HG02970 (cell line): ENCODE data around the gene KCNK4.

Experiments used
- ATAC-seq: cut with Tn5 transposase; IDR thresholded peaks from one replicate; pipeline ENCODE4 v1.9.1; 2021; ENCODE audit warnings: mild to moderate bottlenecking, moderate library complexity, moderate number of reproducible peaks; ENCODE audit not compliant: unreplicated experiment, low FRiP score

Gene KCNK4

DNA sequence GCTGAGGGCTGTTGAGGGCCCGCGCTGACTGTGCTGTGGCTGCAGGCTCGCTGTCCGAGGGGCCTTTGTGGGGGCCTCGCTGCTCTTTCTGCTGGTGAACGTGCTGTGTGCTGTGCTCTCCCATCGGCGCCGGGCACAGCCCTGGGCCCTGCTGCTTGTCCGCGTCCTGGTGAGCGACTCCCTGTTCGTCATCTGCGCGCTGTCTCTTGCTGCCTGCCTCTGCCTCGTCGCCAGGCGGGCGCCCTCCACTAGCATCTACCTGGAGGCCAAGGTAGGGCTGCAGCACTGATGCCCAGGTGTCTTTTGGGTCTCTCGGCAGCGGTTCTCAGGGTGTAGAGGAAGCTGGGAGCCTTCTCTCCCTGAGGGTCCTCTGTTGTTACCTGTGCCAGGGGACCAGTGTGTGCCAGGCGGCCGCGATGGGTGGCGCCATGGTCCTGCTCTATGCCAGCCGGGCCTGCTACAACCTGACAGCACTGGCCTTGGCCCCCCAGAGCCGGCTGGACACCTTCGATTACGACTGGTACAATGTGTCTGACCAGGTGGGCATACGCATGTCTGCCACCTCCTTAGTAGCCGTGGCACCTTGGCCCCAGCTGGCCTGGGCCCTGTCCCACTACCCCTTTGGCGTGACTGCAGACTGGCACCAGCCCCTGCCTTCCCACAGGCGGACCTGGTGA is 3.3 kb upstream of the KCNK4 start:
- ATAC-seq, result no peak

DNA sequence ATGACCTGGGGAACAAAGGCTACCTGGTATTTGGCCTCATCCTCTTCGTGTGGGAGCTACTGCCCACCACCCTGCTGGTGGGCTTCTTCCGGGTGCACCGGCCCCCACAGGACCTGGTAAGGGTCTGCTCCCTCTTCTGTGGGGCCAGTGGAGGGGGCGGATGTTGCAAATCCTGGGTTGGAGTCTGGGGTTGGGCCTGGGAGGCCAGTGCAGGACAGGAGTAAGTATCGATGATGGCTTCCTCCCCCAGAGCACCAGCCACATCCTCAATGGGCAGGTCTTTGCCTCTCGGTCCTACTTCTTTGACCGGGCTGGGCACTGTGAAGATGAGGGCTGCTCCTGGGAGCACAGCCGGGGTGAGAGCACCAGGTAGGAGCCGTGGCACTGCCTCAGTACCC is 2.8 kb upstream of the KCNK4 start:
- ATAC-seq, result no peak

DNA sequence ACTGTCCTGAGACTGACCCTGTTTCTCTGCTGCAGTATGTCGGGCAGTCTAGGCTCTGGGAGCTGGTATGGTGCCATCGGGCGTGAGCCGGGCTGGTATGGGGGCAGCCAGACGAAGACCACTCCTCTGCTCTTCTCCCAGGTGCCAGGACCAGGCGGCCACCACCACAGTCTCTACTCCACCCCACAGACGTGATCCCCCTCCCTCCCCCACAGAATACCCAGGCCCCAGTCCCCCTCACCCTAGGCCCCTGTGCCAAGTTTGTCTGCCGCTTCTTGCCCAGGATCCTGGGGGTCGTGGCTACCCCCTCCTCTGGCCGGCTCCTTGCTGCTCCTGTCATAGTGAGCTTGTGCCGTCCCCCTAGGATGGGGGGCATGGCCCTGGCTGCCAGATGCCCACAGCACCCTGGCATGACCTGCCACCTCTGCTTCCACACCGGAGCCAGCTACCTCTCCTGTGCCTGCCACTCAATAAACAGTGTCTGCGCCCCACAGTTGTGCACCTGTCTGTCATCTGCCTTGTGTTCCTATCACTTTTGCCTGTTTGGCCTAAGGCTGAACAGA is 2.0 kb upstream of the KCNK4 start:
- ATAC-seq, result no peak

DNA sequence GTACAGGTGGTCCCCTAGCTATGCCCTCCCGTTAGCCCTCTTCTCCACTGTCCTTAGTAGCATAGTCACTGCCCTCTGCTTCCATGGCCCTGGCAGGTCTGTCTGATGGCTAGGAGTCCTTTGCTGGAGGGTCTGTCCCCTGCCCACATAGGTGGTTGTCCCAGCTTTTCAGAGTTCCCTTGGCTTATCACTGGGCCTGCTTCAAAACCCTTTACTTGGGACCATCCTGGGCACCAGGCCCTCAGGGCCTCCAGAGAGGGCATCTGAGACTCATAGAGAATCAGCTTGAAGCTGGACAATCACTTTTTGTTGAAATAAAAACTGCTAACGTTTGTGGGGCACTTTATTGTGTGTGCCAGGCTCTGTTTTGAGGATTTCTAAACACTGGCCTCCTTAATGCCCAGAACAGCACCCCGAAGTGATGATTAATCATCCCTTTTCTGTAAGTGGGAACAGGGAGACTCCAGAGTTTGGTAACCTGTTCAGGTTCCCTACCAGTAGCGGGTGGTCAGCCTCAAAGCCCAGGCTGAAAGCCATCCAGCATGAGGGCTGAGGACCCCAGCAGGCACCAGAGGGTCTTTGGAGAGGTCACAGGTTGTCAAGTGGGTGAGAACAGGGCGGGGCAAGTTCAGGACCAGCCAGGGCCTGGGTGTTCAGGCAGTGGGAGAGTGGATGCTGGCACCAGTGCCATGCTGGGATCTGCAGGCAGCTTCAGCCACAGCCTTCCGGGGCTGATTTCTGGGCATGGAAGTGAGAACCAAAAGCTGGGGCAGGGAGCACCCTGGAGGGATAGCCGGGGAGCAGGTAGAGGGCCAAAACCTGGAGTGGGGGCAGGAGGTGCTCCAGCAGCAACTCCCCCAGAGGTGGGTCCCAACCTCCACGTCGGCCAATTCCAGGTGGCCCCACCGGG is 495 bp upstream of the KCNK4 start:
- no peak for ATAC-seq

DNA sequence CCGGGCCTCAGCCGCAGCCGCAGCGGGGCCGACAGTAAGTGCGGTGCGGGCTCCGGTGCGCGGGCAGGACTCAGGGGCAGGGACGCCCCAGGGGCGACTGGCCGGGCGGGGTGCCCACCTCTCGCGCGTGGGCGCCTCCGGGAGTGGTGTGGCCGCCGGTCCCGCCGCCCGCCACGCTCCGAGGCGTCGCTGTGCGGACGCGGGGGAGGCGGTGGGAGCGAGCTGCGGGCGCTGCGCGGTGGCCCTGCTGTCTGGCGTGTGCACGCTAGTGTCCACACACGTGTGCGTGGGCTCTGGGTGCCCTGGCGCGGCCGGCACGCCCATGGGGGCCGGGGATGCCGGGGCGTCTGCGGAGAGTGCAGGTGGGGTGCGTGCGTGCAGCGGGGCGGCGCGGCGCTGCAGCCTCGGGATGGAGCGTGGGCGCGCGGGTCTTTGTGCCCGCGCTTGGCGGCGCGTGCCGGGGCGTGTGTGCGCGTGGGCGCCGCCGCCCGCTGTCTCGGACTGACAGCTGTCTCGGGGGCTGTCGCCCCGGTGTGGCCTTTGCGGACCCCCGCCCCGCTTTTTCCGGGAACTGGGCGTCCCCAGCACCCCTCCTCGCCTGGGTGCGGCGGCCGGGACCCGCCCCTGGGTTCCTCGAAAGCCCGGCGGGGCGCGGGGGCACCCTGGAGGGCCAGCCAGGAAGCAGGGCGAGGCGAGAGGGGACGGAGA is 804 bp downstream of the KCNK4 start:
- ATAC-seq, result no peak

DNA sequence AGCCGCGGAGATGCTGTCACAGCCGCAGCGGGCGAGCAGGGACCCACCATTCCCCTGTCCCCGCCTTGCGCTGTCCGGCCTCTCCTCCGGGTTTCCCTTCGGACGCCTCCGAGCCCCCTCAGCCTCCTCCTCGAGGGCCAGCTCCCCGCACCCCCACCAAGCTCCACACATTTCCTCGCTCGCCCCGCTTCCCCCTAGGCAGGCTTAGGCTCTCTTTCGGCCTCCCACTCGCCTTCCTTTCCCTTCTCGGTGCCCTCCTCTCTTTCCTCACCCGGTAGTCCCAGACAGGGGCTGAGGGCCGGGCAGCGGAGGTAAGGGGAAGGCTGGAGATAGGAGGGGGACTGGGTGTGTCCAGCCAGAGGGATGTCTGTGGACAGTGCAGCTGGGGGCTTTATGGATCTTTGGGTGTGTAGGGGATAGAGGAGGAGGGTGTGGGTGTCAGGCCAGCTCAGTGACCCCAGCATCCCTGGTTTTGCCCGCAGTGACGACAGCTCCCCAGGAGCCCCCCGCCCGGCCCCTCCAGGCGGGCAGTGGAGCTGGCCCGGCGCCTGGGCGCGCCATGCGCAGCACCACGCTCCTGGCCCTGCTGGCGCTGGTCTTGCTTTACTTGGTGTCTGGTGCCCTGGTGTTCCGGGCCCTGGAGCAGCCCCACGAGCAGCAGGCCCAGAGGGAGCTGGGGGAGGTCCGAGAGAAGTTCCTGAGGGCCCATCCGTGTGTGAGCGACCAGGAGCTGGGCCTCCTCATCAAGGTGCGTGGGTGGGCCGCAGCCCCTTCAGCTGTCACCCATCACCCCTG is 1.6 kb downstream of the KCNK4 start:
- no peak for ATAC-seq

DNA sequence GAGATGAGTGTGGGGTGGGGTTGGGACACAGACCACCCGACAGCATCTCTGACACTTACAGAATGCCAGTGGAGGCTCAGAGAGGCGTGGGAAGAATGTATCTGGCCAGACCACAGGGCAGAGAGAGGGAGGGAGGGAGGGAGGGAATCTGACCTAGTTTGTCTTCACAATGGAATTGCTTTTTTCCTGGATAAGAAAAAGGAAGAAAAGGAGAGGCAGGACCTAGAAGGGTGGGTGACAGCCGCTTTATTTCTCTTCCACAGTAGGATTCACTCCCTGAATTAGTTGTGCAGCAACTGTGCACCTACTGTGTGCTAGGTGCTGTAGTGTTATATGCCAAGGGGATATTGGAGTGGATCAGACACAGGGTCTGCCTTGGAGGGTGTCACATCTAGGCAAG is 3.7 kb downstream of the KCNK4 start:
- ATAC-seq, result no peak

DNA sequence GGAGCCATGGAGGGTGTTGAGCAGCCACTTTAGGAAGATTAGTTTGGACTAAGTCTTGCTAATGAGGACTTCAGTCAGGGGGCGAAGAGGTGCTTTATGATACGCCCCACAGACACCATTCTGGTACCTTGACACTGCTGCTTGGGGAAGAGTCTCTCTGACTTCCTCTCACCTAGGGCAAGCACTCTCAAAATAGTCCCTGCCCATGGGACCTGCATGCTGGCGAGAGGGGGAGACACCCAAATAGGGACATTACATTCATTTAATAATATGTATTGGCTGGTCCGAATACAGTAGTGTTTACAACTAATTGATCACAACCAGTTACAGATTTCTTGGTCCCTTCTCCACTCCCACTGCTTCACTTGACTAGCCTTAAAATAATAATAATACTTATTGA is 4.7 kb downstream of the KCNK4 start:
- no peak for ATAC-seq

DNA sequence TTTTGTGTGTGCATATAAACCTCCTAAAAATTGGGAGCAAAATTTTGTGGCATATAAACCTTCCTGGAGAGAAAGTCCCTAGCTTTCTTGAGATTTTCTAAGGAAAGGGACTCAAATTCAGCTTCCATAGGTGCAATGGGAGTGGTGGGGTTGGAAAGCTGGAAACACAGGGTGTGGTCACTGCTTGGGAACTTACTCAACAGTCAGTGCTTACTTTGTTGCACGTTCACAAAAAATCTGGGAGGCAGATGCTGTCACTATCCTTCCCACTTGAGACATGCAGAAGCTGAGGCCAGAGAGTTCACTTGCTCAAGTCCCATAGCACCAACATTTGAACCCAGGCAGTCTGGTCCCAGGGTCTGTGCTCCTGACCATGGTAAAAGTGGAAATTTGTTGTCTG is 5.1 kb downstream of the KCNK4 start:
- no peak for ATAC-seq

DNA sequence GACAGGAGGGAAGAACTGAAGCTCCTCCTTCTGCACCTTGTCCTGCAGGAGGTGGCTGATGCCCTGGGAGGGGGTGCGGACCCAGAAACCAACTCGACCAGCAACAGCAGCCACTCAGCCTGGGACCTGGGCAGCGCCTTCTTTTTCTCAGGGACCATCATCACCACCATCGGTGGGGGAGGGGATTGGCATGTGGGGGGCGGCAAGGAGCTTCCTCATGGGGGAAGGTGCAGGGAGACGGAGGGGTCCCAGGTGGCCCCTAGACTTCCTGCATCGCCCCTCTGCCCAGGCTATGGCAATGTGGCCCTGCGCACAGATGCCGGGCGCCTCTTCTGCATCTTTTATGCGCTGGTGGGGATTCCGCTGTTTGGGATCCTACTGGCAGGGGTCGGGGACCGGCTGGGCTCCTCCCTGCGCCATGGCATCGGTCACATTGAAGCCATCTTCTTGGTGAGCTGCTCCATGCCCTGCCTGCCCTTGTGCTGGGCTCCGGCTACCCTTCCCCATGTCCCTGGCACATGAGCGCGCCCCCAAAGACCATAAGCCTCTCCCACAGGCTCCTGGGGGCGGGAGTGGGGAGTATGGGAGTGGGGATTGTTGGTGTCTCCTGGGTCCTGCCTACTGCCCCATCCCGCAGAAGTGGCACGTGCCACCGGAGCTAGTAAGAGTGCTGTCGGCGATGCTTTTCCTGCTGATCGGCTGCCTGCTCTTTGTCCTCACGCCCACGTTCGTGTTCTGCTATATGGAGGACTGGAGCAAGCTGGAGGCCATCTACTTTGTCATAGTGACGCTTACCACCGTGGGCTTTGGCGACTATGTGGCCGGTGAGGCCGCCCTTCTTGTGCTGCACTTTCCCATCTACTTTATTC is 6.0 kb downstream of the KCNK4 start:
- no peak for ATAC-seq

DNA sequence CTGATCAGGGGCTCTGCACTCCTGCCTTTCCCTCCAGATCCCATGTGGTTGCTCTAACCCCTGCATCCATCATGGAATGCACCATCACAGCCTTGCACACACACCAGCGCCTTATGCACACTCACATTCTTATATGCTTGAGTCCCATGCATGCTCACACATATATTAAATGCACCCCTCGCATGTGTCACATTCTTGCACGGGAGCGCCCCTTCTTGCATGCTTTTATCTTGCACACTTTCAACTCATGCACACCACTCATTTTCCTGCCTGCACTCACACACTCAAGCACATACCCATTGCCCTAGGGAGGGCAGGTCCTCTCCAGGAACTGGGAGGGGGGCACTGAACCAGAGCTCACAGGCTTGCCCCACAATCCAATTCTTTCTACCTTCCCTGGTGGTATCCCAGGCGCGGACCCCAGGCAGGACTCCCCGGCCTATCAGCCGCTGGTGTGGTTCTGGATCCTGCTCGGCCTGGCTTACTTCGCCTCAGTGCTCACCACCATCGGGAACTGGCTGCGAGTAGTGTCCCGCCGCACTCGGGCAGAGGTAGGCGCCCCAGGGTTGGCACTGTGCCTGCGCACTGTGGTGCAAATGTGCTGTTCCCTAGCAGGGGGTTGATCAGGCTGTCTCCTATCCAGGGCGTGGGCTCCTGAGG is 6.7 kb downstream of the KCNK4 start:
- ATAC-seq, result no peak

DNA sequence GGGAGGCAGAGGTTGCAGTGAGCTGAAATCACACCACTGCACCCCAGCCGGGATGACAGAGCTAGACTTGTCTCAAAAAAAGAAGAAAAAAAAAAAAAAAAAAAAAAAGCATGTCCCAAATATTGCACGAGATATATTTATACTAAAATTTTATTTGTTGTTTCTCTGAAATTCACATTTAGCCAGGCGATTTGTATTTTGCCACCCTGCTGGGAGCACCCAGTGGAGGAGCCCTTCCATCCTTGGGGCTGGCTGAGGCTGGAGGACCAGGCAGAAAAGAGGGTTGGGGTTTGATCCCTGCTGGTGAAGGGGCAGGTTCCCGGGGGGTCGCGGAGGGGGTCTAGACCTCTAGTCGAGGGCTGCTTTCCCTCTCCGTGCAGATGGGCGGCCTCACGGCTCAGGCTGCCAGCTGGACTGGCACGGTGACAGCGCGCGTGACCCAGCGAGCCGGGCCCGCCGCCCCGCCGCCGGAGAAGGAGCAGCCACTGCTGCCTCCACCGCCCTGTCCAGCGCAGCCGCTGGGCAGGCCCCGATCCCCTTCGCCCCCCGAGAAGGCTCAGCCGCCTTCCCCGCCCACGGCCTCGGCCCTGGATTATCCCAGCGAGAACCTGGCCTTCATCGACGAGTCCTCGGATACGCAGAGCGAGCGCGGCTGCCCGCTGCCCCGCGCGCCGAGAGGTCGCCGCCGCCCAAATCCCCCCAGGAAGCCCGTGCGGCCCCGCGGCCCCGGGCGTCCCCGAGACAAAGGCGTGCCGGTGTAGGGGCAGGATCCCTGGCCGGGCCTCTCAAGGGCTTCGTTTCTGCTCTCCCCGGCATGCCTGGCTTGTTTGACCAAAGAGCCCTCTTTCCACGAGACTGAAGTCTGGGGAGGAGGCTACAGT is 8.1 kb downstream of the KCNK4 start:
- no peak for ATAC-seq

DNA sequence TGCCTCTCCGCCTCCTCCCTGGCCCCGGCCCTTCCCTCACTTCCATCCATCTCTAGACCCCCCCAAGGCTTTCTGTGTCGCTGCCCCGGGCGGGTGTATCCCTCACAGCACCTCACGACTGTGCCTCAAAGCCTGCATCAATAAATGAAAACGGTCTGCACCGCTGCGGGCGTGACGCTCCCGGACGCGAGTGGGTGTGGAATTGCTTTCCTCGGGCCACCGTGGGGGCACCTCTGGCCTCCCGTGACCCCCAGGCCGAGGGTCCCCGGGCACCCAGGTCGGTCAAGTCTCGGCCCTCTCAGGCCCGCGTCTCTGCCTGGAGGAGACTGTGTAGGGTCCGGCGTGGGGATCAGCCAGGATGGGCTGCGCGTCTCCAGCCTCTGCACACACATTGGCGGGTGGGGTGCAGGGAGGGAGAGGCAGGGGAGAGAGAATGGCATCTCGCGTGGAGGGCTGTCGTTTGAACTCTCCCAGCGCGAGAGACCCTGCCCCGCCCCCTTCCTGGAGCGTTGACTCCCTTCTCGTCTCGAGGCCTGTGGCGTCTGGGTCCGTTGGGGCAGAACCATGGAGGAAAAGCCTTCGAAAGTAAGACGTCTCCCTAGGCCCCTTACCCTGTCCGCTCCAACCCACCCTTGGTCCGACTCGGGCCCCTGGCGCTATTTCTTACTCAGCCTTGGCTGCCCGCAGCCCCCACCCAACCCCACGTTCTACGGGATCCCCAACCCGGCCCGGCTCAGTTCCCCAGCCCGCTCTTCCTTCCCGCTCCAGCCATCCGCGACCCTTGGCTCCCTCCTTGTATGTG is 8.9 kb downstream of the KCNK4 start, which contains the start of gene CATSPERZ:
Gene CATSPERZ (plus strand): TSS at position 512 of the 802 bp plus-strand sequence. CDS start 53 bp downstream, at position 565.
- no peak for ATAC-seq

DNA sequence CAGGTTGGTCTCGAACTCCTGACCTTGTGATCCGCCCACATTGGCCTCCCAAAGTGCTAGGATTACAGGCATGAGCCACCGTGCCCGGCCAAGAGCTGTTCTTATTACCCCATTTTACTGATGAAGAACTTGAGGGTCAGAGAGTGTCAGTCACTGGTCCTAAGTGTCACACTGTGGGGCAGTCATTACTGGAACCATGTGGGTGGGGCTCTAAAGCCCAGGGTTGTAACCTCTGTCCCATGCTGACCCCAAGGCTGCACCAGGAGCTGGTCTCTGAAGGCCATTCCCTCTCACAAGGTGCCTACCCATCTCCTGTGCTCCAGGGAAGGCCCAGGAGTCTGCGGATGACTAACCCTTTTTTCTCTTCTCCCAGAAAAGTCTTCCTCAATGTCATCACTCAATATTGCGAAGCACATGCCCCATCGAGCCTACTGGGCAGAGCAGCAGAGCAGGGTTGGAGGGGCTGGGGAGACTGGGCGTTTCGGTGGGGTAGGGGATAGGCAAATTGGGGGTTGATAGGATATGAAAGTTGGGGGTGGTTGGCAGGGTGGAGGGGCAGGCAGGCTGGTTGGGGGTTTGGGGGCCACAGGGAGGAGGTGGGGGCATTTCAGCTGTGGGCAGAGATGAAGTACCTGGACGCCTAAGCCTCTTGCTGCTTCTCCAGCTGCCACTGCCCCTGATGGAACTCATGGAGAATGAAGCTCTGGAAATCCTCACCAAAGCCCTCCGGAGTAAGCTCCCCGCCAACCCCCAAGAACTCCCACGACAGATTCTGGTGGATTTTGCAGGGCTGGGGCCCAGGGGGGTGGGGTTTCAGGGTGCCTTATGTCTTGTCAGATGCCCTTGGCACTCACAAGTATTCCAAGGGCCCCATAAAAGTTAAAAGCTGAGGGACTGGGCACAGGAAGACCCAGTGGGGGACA is 12.3 kb downstream of the KCNK4 start:
- no peak for ATAC-seq

DNA sequence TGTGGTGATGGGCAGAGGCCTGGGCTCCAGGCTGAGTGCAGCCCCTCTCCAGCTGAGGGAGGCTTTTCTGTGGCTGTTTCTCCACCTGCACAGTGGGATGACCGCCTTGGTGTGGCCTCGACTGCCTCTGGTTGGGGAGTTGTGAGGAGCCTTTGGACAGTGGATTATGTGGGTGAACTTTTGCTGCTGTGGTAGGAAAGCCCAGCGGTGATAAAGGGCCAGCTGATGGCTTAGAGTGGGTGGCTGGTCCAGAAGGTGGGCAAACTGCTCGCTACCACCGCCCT is 12.9 kb downstream of the KCNK4 start:
- no peak for ATAC-seq
